BJ (cell line): Measurements from ENCODE around the gene LRRC15. TPM values are rescaled to one million over a fixed set of nuclear protein-coding genes. Genes with fewer than 3 reads are reported as not detected.

Experiments
- CTCF ChIA-PET: fragments of 350-600 bp; formaldehyde crosslinking; extraction: SDS; loops from one replicate; lab custom pipeline; 2021; ENCODE audit warnings: antibody characterized with exemption, inconsistent platforms; lab: Yijun Ruan, JAX
- POLR2A ChIA-PET: fragments of 300-600 bp; sonication (Branson Sonifier 250); formaldehyde crosslinking; extraction: SDS; loops from one replicate; lab custom pipeline; 2021; ENCODE audit warnings: antibody characterized with exemption; lab: Charles Lee
- DNase-seq: peaks from one replicate; pipeline ENCODE4 v3.0.0-alpha.2; 2011; ENCODE audit warnings: low read depth
- H3K27me3 ChIP-seq: 2 replicates; pipeline ENCODE4 v1.6.0; 2011; ENCODE audit warnings: low read length; ENCODE audit not compliant: control insufficient read depth, insufficient read depth
- H3K36me3 ChIP-seq: 2 replicates; pipeline ENCODE4 v1.5.1; 2011; ENCODE audit warnings: low read length; ENCODE audit not compliant: control insufficient read depth, insufficient read depth
- H3K4me3 ChIP-seq: 2 replicates; pipeline ENCODE4 v1.5.1; 2011; ENCODE audit warnings: low read depth, mild to moderate bottlenecking, control low read depth, low read length
- polyA plus RNA-seq: library from polyadenylated mRNA; depleted of rRNA; stranded (reverse); fragments of >200 nt; gene quantifications from 2 replicates; pipeline ENCODE4 v1.2.3, GENCODE V29; 2011
- TF ChIP-seq, protein P1 (sequence below): IDR thresholded peaks from 2 replicates; pipeline ENCODE4 v1.5.1; 2011; ENCODE audit warnings: low read depth, mild to moderate bottlenecking, control low read depth, inconsistent platforms, low read length, moderate library complexity; ENCODE audit not compliant: insufficient read depth

The LRRC15 gene
- polyA plus RNA-seq, 1 experiment: 1.2 TPM

- no peak for DNase-seq
- no peaks in the 10 kb centered on the region for H3K36me3 ChIP-seq
- ChIA-PET POLR2A (no interaction called here), CTCF (interaction anchor here (1.4 to 17.9 kb wide), 2 partner anchors 48 to 60 kb away, joined by 5 to 347 read pairs; no protein-coding TSS in a partner anchor)
- TF ChIP-seq, protein P1, sequence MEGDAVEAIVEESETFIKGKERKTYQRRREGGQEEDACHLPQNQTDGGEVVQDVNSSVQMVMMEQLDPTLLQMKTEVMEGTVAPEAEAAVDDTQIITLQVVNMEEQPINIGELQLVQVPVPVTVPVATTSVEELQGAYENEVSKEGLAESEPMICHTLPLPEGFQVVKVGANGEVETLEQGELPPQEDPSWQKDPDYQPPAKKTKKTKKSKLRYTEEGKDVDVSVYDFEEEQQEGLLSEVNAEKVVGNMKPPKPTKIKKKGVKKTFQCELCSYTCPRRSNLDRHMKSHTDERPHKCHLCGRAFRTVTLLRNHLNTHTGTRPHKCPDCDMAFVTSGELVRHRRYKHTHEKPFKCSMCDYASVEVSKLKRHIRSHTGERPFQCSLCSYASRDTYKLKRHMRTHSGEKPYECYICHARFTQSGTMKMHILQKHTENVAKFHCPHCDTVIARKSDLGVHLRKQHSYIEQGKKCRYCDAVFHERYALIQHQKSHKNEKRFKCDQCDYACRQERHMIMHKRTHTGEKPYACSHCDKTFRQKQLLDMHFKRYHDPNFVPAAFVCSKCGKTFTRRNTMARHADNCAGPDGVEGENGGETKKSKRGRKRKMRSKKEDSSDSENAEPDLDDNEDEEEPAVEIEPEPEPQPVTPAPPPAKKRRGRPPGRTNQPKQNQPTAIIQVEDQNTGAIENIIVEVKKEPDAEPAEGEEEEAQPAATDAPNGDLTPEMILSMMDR: no peak
- H3K4me3 ChIP-seq: no peak overlapping the region
- H3K27me3 ChIP-seq: peaks cover 7% of the 10 kb centered on the region
Observed at GRCh38 chr3:194397757-194398312, 28.3 kb upstream of the LRRC15 start.

DNA sequence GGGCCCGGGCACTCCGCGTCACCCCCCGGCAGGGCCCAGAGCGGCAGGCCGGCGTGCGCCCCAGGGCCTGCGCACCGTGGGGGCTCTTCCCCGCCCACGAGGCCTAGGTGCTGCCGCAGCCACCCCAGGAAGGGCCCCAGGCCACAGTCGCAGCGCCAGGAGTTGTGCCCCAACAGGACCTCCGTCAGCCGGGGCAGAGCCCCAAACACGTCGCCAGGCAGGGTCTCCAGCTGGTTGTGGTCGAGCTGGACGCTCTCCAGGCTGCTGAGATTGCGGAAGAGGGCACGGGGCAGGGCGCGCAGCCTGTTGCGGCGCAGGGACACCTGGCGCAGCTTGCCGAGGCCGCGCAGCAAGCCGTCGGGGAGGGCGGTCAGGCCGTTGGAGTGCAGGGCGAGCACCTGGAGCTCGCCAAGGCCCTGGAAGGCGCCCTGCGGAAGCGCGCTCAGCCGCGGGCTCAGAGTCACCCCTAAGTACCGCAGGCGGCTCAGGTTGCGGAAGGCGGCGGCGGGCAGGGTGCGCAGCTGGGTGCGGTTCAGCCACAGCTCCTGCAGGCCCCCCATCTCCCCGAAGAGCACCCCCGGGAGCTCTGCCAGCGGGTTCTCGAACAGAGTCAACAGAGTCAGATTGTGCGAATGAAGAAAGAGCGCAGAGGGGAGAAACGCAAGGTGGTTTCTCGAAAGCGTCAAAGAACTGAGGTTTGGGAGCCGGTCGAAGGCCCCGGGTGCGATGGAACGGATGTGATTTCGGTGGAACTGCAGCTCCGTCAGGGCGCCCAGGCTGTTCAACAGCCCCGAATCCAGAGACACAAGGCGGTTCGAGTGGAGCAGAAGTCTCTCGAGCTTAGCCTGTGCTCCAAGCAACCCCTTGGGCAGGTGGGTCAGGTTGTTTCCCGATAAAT lies 27.6 kb upstream of the LRRC15 start:
- Histone ChIP-seq H3K4me3 (no peak overlapping the region), H3K27me3 (peaks cover 7% of the 10 kb centered on the region), H3K36me3 (no peaks in the 10 kb centered on the region)
- TF ChIP-seq, protein P1: no peak
- no peak for DNase-seq
- ChIA-PET POLR2A (no interaction called here), CTCF (interaction anchor here (0.7 to 17.9 kb wide), 7 partner anchors 8 to 59 kb away, joined by 3 to 347 read pairs (median 5); no protein-coding TSS in a partner anchor)

- POLR2A ChIA-PET: interaction anchor here (0.6 kb wide), 1 partner anchor 9 kb away, joined by 4 read pairs; no protein-coding TSS in a partner anchor
- no peak for DNase-seq
- H3K27me3 ChIP-seq: peaks cover 7% of the 10 kb centered on the region
Observed at GRCh38 chr3:194396539-194396858, 27.0 kb upstream of the LRRC15 start.

DNA sequence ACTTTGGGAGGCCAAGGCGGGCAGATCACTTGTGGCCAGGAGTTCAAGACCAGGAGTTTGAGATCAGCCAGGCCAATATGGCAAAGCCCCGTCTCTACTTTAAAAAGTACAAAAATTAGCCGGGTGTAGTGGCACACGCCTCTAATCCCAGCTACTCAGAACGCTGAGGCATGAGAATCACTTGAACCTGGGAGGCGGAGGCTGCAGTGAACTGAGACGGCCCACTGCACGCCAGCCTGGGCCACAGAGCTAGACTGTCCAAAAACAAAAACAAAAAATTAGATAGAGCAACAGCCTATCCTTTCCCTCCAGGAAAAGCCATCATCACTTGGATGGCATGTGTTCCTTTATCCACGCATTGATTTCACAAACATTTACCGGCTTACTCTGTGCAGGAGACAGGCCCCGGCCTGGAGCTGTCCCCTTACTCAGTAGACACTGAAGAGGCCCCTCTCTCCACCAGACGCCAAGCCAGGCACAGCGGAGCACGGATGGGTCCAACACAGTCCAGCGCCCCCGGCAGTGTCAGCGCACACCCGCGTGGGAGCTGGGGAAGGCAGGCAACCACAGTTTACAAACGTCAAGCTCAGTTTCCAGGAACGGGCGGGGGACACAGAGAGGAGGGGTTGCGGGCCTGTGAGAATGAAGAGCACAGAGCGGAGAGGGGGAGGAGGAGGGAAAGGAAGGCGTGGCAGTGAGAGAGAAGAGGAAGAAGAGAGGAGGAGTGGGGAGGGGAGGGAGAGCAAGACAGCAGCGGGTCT lies 26.4 kb upstream of the LRRC15 start:
- H3K36me3 ChIP-seq: no peaks in the 10 kb centered on the region
- no peak for DNase-seq
- TF ChIP-seq, protein P1: no peak
- H3K27me3 ChIP-seq: peaks cover 7% of the 10 kb centered on the region
- H3K4me3 ChIP-seq: no peak overlapping the region
- ChIA-PET POLR2A (interaction anchor here (0.6 kb wide), 1 partner anchor 10 kb away, joined by 4 read pairs; no protein-coding TSS in a partner anchor), CTCF (interaction anchor here (0.6 to 17.9 kb wide), 9 partner anchors 9 to 74 kb away, joined by 3 to 347 read pairs (median 4); no protein-coding TSS in a partner anchor)

More at GRCh38 chr3:194396539-194396858, 27.0 kb upstream of the LRRC15 start:
- TF ChIP-seq, protein P1: no peak
- CTCF ChIA-PET: interaction anchor here (0.7 to 17.9 kb wide), 9 partner anchors 8 to 59 kb away, joined by 3 to 347 read pairs (median 4); no protein-coding TSS in a partner anchor
- no peaks in the 10 kb centered on the region for H3K36me3 ChIP-seq
- no peak overlapping the region for H3K4me3 ChIP-seq
